OCI-LY3 (cell line): ENCODE results near the gene MGMT.

Experiments
- CTCF ChIP-seq: fragments of 200-600, 300-600 bp; sonication (generic); IDR thresholded peaks from 2 replicates; pipeline ENCODE4 v1.5.1; 2014; ENCODE audit warnings: antibody characterized with exemption, low read length, low read depth
- EZH2phosphoT487 ChIP-seq: fragments of 200-600 bp; shearing (Covaris generic); IDR thresholded peaks from 2 replicates; pipeline ENCODE4 v1.6.1; 2018; ENCODE audit warnings: antibody characterized with exemption, mixed run types, low read depth

GRCh38 chr10:129608653-129609052 lies 141.6 kb downstream of the MGMT start:
- TF ChIP-seq CTCF (no peak), EZH2phosphoT487 (no peak)
